ENCODE data around the gene FCN1. TPM values are rescaled to one million over a fixed set of nuclear protein-coding genes. Genes with fewer than 3 reads are reported as not detected.

FCN1 gene
- total and polyA plus RNA-seq, 9 of the 15 experiments (the other 6 are each of a cell fraction or from before 2014, with no cell fraction given) = not detected

DNA sequence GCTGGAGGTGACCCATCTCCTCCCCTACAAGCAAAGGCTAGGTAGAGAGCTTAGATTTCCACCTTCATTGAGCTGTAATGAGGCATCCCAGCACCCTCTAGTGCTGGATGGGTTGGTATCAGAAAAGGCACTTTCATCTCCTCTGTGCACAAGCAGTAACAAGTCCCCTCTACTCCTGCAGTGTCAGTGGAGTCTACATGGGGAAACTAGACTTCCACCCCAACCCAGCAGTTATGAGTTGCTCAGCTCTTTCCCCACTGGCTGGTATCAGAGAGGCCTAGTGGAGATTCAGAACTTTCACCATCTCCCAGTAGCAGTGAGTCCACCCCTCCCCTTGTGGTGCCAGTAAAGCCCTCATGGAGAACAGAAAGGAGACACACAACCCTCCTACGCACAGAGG, 17.9 kb downstream of the FCN1 start:
- Histone ChIP-seq H3K9me1 (ENCODE audit: control insufficient read depth, insufficient read depth, low read length) (no peaks in the 10 kb centered on the region), H2AFZ (ENCODE audit: low read depth, low read length) (no peak overlapping the region), H3K27ac (ENCODE audit: extremely low read depth, low read depth, low read length) (no peak overlapping the region), H3K9me3 (replicated peaks; ENCODE audit: control insufficient read depth, insufficient read depth, low read depth, low read length) (no peaks in the 10 kb centered on the region), H3K36me3 (ENCODE audit: control insufficient read depth, insufficient read depth, low read length) (no peaks in the 10 kb centered on the region), H3K4me1 (replicated peaks in 1 of 2; ENCODE audit: control insufficient read depth in 2 of 2, insufficient read depth in 2 of 2, low read length in 2 of 2) (no peaks in the 10 kb centered on the region), H3K4me3 (no peak overlapping the region), H3K79me2 (ENCODE audit: control insufficient read depth, insufficient read depth, low read length) (no peaks in the 10 kb centered on the region), H3K4me2 (ENCODE audit: insufficient read depth, low read length) (no peak overlapping the region), H4K20me1 (replicated peaks; ENCODE audit: control insufficient read depth, insufficient read depth, low read length) (no peaks in the 10 kb centered on the region), H3K9ac (ENCODE audit: insufficient read depth in 1 of 2, low read depth in 2 of 2, low read length in 2 of 2) (no peak overlapping the region), H3K27me3 (ENCODE audit: control insufficient read depth in 2 of 2, insufficient read depth in 2 of 2, low read length in 2 of 2) (peaks cover 0 to 5% of the 10 kb centered on the region in 2 experiments; a peak in 1 of 5 replicates)
- ATAC-seq (no peak), FAIRE-seq (no peak), DNase-seq (ENCODE audit: extremely low read depth in 1 of 4, low spot score in 3 of 4) (no peak)
- intact Hi-C loops (cut with micrococcal nuclease) = no loop called here
- TF ChIP-seq NR3C1 (CRISPR knock-in tag; IDR thresholded peaks at IDR 0.05) = no peak
- TF ChIP-seq TARDBP (IDR thresholded peaks at IDR 0.05) = no peak
- no peak for TF ChIP-seq HIVEP1 (CRISPR knock-in tag; IDR thresholded peaks at IDR 0.05)
- no peak for TF ChIP-seq CEBPB (tag; IDR thresholded peaks at IDR 0.05)
- TF ChIP-seq ATF1 (CRISPR knock-in tag; IDR thresholded peaks at IDR 0.05) = no peak
- no peak for TF ChIP-seq ATF1 (tag; IDR thresholded peaks at IDR 0.05)
- TF ChIP-seq CREM (IDR thresholded peaks at IDR 0.05; ENCODE audit: low read depth) = no peak
- TF ChIP-seq KLF13 (tag; IDR thresholded peaks at IDR 0.05; ENCODE audit: borderline replicate concordance, low read depth) = no peak
- no peak for TF ChIP-seq SAP30 (IDR thresholded peaks at IDR 0.05; ENCODE audit: borderline replicate concordance, insufficient read depth, low read depth, low read length, poor library complexity, severe bottlenecking)
- 0% methylated on average over 1 of the region's 1 CpG for WGBS (ENCODE audit: insufficient coverage, low coverage, missing lambda C conversion rate)
- BruUV-seq (replicated peaks) = no TSS peak
- in situ Hi-C loops (cut with MboI) = no loop called here
- ChIA-PET POLR2A (no interaction called here), CTCF (ENCODE audit: low intra/inter-chr PET ratio) (no interaction called here)
